Measurements from ENCODE around the gene RPS6KC1. TPM values are rescaled to one million over a fixed set of nuclear protein-coding genes. Genes with fewer than 3 reads are reported as not detected.
"Not testable (repeated sequence)": the region's sequence is repeated elsewhere in the genome, so short reads cannot be mapped to it uniquely, and the experiment has no call there.

The RPS6KC1 gene
- polyA plus RNA-seq, 12 donors, result 16.1 to 24.9 (median 22.2) TPM; not detected in 1

DNA sequence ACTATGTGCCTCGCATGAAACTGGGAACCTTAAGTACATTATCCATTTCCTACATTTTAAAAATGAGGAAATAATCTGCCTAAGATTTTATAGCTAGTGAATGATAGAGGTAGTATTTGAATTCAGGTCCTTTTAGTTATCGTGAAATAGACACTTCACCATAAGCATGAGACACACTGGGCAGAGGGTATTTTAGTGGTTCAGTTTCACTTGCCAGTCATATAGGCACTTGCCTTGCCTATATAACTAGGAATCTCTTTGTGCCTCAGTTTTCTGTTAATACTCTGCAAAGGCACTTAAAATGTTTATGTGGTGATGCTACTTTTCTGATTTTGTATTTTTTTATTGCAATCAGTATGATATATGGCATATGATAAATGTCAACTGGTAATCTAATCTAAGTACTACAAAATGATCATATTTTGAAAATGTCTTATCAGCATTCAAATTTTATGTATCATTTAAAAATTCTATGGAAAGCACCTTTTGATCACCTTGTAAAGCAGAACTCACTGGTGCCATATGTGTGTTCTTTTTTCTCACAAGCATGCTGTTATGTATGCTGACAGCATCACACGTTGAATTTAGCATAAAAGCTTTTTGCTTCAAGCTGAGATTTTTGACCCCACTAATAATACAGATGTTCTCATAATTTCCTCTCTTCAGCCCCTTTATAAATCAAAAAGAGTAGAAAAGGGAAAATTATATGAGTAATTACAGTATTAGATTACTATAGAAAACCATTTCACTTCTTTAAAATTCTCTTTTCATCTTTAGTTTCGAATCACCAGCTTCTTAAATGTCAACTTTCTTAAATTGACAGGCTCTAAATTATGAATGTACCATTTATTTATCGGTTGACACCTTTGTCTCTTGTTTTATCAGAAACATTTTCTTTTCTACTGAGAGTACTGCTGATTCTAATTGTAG, 52.6 kb downstream of the RPS6KC1 start:
- no peak for DNase-seq

DNA sequence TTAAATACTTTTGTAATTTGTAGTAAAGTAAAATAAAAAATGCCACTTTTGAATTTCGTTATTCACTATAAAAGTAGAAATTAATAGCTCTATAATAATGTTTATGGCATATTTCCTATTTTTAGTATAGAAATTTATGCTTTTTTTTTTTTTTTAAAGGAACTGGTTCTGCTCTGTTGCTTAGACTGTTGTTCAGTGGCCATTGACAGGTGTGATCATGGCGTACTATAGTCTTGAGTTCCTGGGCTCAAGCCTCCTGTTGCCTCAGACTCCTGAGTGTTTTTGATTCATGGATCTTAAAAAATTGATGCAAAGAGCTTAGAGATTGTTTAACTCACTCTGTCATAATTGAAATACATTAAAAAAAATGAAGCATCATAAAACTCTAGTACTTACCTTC, 53.6 kb downstream of the RPS6KC1 start:
- DNase-seq, result no peak

DNA sequence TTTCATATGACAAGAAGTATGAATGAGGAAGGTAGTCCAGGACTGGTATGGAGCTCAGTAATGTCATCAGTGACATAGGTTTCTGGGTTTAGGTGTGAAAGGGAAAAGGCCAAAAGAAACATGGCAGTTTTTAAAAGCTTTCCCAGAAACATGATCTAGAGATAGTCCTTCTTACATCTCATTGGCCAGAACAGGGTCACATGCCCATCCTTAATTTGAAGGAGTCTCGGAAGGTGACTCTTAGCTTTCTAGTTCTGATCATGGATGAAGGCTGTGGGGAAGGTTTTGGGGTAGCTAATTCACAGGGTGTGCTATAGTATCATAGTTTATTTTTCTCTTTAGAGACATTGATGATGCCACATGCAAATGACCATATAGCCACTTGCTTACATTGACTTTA, 55.3 kb downstream of the RPS6KC1 start:
- DNase-seq, result no peak

DNA sequence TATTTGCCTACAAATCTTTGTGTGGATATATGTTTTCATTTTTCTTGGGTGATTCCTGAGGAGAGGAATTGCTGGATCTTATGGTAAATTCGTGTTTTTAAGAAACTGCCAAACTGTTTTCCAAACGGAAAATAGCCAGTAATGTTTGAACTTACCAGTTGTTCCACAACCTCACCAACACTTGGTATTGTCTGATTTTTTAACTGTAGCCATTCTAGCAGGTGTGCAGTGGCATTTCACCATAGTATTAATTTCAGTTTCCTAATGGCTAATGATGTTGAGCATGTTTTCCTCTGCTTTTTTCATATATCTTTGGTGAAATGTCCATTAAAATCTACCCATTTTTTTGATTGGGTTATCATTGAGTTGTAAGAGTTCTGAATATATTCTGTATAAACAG, 56.6 kb downstream of the RPS6KC1 start:
- no peak for DNase-seq

DNA sequence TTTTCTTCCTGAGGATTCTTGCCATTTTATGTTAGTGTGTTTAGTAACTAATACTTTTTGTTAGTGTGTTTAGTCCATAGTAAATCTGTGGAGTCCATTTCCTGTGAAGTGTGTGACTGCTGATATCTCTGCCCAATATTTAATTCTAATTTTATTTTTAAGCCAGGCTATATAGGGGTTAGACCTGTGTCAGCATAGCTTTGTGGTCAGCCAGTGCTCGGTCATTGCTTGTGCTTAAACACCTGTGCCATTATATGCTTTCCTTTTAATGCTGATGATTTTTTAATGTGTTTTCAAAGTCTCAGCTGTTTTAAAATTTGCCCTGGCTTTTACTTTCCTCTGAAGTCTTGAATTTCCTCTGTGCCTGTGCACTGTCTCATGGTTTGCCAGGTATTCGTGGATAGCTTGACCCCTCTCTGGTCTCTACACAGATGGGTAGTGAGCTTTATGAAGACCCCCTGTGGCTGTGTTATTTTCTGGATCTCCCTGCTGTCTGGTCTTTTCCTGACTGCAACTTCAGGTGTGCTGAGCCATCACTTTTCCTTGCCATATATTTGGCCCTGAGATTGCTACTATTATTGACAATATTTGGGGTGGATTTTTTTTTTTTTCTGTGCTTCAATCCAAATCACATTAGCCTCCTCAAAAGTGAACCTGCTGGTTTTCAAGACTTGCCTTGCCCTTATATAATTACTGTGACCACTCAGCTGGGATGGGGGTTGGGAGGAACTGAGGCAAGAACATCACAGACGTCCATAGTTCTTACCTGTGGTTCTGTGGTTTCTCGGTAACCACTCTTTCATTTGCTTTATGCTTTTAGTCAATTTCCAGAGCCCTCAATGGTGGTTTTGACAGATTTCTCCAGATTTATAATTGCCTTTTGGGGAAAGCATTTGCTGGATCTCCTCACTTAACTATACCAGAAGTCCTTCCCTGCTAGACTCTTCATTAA, 59.6 kb downstream of the RPS6KC1 start:
- no peak for DNase-seq

DNA sequence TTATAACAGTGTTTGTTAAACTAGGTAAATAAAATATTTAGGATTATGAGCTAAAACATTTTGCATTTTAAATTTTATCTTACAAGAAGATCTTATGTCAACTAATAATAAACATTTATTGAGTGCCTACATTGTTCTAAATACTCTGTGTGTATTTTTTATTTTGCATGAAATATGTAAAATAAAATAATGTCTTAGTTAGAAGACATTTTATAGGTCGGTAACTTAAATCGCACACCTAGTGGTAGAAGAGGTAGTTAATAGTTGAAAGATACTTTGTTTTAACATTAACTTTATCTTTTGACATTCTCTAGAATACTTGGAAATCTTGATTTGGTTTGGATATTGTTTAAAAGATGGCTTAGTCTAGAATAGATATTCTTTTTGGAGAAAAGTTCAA, 60.5 kb downstream of the RPS6KC1 start:
- DNase-seq, result no peak

DNA sequence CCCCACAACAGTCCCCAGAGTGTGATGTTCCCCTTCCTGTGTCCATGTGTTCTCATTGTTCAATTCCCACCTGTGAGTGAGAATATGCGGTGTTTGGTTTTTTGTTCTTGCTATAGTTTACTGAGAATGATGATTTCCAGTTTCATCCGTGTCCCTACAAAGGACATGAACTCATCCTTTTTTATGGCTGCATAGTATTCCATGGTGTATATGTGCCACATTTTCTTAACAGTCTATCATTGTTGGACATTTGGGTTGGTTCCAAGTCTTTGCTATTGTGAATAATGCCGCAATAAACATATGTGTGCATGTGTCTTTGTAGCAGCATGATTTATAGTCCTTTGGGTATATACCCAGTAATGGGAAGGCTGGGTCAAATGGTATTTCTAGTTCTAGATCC, 61.7 kb downstream of the RPS6KC1 start:
- not testable (repeated sequence) for DNase-seq

DNA sequence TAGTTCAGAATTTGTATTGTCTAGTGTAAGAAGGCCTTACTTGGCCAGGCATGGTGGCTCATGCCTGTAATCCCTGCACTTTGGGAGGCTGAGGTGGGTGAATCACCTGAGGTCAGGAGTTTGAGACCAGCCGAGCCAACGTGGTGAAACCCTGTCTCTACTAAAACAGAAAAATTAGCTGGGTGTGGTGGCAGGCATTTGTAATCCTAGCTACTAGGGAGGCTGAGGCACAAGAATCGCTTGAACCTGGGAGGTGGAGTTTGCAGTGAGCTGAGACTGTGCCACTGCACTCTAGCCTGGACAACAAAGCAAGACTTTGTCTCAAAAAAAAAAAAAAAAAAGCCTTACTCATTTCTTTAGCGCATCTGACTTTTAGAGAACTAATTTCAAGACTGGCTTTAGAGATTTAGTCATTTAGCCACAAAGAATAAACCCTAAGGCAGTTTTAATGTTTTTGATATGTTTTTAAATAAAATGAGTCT, 66.7 kb downstream of the RPS6KC1 start:
- DNase-seq, result not testable (repeated sequence)

DNA sequence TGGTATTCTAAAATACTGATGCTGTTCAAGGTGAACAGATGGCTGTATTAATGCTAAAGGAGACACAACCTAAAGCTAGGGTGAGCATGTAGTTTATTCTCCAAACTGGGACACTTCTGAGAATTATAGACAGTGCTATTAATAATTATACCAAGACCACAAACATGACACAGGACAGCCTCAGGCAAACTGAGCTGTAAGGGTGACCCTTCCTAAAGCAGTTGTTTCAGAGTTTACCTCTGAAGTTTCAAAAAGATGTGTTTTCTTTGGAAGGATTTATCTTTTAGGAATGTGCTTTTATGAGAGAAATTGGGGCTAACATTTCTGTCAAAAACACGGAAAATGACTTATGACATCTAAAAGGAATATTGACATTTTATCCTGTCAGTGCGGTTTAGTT, 68.8 kb downstream of the RPS6KC1 start:
- DNase-seq, result no peak

DNA sequence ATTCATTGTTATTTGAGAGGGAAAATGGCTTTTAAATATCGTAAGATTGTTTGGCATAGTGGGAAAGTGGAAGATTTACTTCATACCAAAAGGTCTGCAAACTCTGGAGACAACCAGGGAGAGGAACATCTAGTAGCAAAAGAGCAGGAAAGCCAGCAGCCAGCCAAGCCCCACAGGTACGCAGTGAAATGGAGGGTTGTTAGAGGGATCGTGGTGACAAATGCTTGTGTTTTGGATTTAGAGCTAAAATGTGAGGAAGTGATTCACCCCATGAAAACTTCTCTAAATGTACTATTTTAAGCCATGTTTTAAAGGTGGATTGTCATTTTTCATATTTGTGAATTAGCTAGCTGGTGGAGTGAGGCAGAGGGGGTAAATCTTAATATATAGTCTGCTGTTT, 69.3 kb downstream of the RPS6KC1 start:
- no peak for DNase-seq

DNA sequence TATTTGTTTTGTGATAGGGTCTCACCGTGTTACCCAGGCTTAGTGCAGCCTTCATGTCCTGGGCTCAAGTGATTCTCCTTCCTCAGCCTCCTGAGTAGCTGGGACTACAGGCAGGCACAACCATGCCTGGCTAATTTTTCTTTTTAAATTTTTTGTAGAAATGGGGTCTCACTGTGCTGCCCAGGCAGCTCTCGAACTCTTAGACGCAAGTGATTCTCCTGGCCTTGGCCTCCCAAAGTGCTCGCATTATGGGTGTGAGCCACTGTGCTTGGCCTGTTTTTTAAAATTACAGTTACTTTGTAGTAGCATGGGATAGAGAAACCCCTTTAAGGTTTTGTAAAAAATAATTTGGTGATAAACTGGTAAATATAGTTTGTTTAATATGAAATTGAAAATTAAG, 69.9 kb downstream of the RPS6KC1 start:
- no peak for DNase-seq

DNA sequence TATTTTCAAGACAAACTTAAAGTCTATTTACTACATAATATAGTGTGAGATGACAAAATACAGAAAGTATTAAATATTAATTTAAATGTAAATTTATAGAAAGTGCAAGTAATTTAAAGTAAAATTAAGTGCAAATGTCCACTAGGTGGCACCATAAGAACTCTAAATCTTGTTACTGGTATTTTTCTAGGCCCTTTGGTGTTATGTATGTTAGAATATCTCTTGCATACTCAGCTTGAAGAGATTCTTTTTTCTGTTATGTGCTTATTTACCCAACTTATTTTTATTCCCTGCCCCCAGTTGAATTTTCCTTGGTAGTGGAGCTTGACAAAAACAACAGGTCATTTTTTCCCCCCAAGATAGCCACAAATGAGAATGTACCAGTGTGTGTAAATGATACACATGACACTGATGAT, 71.5 kb downstream of the RPS6KC1 start:
- DNase-seq, result peak; percentile 20

DNA sequence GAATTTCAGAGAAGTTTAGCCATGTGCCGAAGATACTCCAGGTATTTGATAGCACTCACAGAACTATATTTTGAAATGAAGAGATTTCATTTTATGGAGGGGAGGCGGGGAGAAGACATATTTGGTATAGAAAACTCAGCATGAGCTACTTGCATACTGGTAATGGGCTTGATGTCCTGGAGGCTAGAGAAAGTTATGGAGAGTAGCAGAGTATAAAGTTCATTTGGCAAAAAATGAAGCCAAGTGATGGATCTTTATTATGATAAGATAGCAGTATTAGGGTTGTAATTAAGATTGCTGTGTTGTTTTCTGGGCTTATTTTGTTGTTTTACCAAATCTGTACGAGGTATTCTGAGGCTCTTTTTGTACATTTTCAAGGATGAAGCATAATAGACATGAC, 72.0 kb downstream of the RPS6KC1 start:
- no peak for DNase-seq

DNA sequence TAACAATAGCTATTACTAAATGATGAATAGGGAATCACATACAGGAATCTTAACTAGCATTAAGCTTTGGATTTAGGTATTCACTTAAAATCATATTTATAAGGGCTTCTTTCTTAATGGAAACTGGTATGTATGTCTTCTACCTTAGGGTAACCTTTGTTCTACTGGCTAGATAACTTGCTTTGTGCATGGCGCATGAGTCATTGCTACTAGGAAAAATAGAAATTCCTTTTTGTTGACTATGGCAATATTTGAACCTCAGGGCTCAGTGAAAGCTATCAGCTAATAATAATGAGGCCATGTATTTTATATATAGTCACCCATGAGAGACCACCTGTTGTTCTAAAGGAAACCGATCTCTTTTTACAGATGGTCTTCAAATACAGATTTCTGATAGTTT, 72.5 kb downstream of the RPS6KC1 start:
- DNase-seq, result no peak

DNA sequence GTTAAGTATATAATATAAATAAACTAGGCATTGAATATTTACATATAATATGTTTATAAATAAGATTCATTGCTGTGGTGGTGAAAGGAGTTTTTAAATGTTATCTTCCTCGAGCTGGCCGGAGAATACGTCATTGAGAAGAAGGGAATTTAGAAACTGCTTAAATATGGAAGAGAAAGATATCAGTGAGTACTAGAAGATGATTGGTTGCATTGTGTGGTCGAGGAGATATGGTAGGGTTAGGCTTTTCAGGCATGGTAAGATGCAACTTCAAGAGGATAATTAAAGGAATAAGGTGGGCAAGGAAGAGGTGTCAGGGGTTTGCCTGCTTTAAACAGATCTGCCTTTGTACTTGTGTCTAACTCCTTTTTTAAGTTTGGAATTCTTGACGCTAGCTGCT, 73.5 kb downstream of the RPS6KC1 start:
- DNase-seq, result no peak

DNA sequence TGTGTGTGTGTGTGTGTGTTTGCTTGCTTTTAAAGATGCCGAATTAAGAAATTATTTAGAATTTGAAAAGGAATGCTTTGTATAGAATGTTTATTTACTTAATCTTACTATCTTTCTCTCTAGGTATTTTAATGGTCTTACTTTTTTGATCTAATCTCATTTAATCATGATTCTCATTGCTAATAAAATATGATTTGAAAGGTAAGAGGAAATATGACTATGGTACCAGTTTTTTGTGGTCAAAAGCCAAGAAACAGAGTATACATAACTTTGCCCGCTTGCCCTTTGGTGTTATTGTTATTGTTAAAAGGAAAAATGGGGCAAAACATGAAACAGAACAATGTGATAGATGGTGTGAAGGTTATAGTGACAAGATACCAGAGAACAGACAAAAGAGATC, 74.6 kb downstream of the RPS6KC1 start:
- no peak for DNase-seq

DNA sequence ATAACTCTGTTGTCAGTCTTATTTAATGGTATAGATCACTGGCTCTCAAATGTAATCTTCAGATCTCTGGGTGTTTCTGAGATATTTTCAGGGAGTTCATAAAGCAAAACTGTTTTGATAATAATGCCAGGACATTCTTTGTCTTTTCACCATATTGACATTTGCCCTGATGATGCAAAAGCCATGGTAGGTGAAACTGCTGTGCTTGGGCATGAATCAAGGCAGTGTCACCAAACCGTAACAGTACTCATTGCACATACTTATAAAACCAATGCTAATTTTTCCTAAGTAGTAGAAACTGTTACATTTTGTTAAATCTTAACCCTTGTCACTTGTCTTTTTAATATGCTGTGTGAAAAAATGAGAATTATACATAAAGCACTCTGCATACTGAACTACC, 76.0 kb downstream of the RPS6KC1 start:
- DNase-seq, result no peak

DNA sequence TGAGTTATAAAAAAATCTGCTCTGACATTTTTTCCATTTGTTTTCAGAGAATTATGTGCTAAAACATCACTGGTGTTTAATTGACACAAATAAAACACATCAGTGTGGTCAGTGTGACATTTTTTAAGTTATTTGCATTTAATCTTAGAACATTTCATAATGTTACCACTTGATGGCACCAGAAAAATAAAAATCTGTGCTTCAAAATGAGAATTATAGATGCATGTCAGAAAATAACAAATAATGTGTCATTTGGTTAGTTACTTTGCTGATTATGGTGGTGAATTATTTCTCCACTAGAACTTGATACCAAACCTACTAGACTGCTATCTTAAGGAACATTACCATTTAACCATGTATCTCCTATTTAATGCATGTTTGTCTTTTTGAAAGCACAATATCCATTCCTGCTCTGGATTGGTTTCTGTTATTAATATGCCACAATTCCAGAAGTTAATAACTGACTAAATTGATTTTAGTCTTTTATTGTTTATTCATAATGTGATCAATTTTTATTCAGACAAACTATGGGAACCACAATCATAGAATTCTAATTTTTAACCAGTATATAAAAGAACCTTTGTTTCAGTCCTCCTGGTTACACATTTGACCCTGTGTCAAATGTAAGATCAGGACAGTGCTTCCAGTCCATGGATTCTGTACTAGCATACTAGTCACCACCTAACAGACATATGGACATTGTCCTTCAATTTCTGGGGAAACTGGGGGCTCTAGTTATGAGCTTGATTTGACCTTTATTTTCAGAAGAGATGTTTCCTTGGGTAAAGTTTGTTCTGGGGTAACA, 81.0 kb downstream of the RPS6KC1 start:
- DNase-seq, result no peak

DNA sequence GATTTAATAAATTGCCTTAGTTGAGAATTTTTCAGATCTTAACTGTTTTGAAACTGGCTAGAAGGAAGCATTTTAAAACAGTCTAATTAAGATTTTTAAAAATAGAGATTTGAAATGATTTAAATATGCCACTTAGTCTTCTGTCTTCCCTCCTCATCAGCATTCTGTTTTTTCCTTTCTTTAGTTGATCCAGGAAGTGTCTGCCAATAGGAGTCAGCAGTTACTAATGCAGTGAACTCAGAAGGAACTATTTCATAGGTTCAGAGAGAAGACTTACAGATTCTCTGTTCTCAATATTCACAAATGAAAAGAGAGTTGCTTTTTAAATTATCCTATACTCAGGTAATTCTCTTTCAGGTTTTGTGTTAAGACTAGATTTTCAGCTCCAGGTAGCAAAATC, 84.5 kb downstream of the RPS6KC1 start:
- DNase-seq, result no peak

DNA sequence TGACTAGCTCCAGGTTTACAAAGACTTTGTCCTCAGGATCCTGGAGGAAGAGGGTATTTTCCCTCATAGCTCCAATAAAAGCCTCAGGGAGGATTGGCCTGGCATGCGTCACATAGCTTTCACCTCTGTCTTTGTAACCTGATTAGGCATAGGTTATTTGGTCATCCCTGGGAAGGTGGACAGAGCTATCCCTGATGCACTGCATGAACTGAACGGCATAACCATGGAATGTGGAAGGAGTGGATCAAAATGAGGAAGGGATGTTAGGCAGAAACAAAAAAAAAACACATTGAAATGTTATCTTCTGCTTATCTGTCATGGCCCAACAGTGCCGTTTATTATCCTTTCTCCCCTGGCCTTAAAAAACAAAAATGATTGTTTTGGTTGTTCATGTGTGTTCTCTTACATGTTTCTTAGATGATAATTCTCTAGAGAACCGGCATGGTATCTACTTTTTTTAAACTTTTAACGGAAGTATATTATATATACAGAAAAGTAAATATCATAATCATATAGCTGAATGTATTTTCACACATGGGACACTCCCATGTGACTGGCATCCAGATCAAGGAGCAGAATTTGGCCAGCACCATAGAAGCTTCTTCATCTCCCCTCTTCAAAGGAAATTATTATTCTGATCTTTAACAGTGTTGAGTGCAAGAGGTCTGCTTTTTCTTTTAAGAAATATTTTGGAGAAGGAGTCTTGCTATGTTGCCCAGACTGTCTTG, 85.3 kb downstream of the RPS6KC1 start:
- DNase-seq, result no peak

DNA sequence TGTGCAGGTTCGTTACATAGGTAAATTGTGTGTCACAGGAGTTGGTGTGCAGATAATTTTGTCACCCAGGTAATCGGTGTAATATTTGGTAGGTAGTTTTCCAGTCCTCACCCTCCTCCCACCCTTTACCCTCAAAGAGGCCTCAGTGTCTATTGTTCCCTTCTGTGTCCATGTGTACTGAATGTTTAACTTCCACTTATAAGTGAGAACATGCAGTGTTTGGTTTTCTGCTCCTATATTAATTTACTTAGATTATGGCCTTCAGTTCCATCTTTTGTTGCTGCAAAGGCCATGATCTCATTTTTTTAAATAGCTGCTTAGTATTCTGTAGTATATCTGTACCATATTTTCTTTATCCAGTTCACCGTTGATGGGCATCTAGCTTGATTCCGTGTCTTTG, 87.3 kb downstream of the RPS6KC1 start:
- DNase-seq, result no peak

All from muscle of arm (tissue), 12 donors.